NOMO-1 (cell line): Measurements from ENCODE around the gene FBN2.
A peak's percentile ranks its signal among the peaks of the same experiment; 100 is the strongest.

Source experiments
- DNase-seq, 2 experiments: peaks; one replicate each; lab custom pipeline; 2025; ENCODE audit not compliant: unreplicated experiment in 2 of 2; lab: John Stamatoyannopoulos, UW

FBN2 gene

GRCh38 chr5:128538000-128538249 lies at the start of gene FBN2:
FBN2 (minus strand) TSS chr5:128538245; CDS start chr5:128537603, 642 bp downstream.
- no peak for DNase-seq

- DNase-seq: no peak
Observed at GRCh38 chr5:128587275-128587674, 49.2 kb upstream of the FBN2 start.

GRCh38 chr5:128586848-128587247 lies 48.8 kb upstream of the FBN2 start:
- no peak for DNase-seq

GRCh38 chr5:128579639-128580038 lies 41.6 kb upstream of the FBN2 start:
- no peak for DNase-seq

- no peak for DNase-seq
Observed at GRCh38 chr5:128579093-128579492, 41.0 kb upstream of the FBN2 start.

GRCh38 chr5:128574041-128574440 lies 36.0 kb upstream of the FBN2 start:
- no peak for DNase-seq

GRCh38 chr5:128572930-128573319 lies 34.9 kb upstream of the FBN2 start:
- no peak for DNase-seq

GRCh38 chr5:128572051-128572929 lies 34.2 kb upstream of the FBN2 start:
- DNase-seq: no peak

GRCh38 chr5:128566178-128566577 lies 28.1 kb upstream of the FBN2 start:
- DNase-seq: no peak

- no peak for DNase-seq
Observed at GRCh38 chr5:128559300-128560297, 21.6 kb upstream of the FBN2 start.

GRCh38 chr5:128553747-128554146 lies 15.7 kb upstream of the FBN2 start:
- no peak for DNase-seq

GRCh38 chr5:128551476-128551875 lies 13.4 kb upstream of the FBN2 start:
- no peak for DNase-seq

GRCh38 chr5:128549496-128549895 lies 11.5 kb upstream of the FBN2 start:
- DNase-seq: no peak

- no peak for DNase-seq
Observed at GRCh38 chr5:128546658-128547281, 8.7 kb upstream of the FBN2 start.

- no peak for DNase-seq
Observed at GRCh38 chr5:128541385-128541784, 3.3 kb upstream of the FBN2 start.

GRCh38 chr5:128539038-128539429 lies 989 bp upstream of the FBN2 start:
- DNase-seq: no peak

GRCh38 chr5:128538250-128539037 lies 399 bp upstream of the FBN2 start:
- DNase-seq: peak; percentile 77 to 87

GRCh38 chr5:128537221-128537999 lies 635 bp downstream of the FBN2 start:
- peak; percentile 72 to 77 for DNase-seq

- DNase-seq: no peak
Observed at GRCh38 chr5:128536254-128537220, 1.5 kb downstream of the FBN2 start.
